ENCODE measurements around the gene ITIH1. TPM values are rescaled to one million over a fixed set of nuclear protein-coding genes. Genes with fewer than 3 reads are reported as not detected.
A peak's percentile ranks its signal among the peaks of the same experiment; 100 is the strongest.

The ITIH1 gene
- total and polyA plus RNA-seq, 11 donors: 0.04 to 0.23 (median 0.21) TPM; not detected in 8

- H3K27me3 ChIP-seq: peaks cover 0 to 2% (median 0%) of the 10 kb centered on the region in 9 donors
- no peaks in the 10 kb centered on the region for H3K9me3 ChIP-seq
- DNase-seq (peak in 2 of 5 donors; percentile 8 to 16), ATAC-seq (no peak)
- peaks cover 0 to 8% (median 0%) of the 10 kb centered on the region in 12 donors for H3K4me1 ChIP-seq
- intact Hi-C loops (cut with DNase I): no loop called here
- no peaks in the 10 kb centered on the region for H3K36me3 ChIP-seq
- no peak overlapping the region for H3K27ac ChIP-seq
- 68 to 72% (median 70%) methylated on average over 12 of the region's 12 CpGs for WGBS, 4 donors
- TF ChIP-seq CTCF (IDR thresholded peaks at IDR 0.05) (no peak), POLR2A (IDR thresholded peaks at IDR 0.05) (no peak)
- H3K4me3 ChIP-seq: no peak overlapping the region
Measured at GRCh38 chr3:52782412-52783210, 5.2 kb downstream of the ITIH1 start.

- H3K36me3 ChIP-seq: no peaks in the 10 kb centered on the region
- H3K27me3 ChIP-seq: peaks cover 0 to 2% (median 0%) of the 10 kb centered on the region in 9 donors
- TF ChIP-seq POLR2A (IDR thresholded peaks at IDR 0.05) (no peak), CTCF (IDR thresholded peaks at IDR 0.05) (peak in 1 of 12 donors; percentile 10)
- DNase-seq (no peak), ATAC-seq (no peak)
- peaks cover 0 to 8% (median 0%) of the 10 kb centered on the region in 12 donors for H3K4me1 ChIP-seq
- H3K4me3 ChIP-seq: no peak overlapping the region
- WGBS, 4 donors: 76 to 87% (median 83%) methylated on average over 3 of the region's 3 CpGs
- intact Hi-C loops (cut with DNase I): no loop called here
- H3K9me3 ChIP-seq: no peaks in the 10 kb centered on the region
- no peak overlapping the region for H3K27ac ChIP-seq
Measured at GRCh38 chr3:52783211-52783555, 5.8 kb downstream of the ITIH1 start.

GRCh38 chr3:52784021-52784621, 6.7 kb downstream of the ITIH1 start:
- intact Hi-C loops (cut with DNase I): no loop called here
- H3K4me1 ChIP-seq: peaks cover 0 to 3% (median 0%) of the 10 kb centered on the region in 12 donors
- DNase-seq: peak in 2 of 5 donors; percentile 1 to 9
- H3K9me3 ChIP-seq: no peaks in the 10 kb centered on the region
- peaks cover 0 to 2% (median 0%) of the 10 kb centered on the region in 9 donors for H3K27me3 ChIP-seq
- TF ChIP-seq POLR2A (IDR thresholded peaks at IDR 0.05): no peak
- no peak for TF ChIP-seq CTCF (IDR thresholded peaks at IDR 0.05)
- no peak overlapping the region for H3K4me3 ChIP-seq
- no peak overlapping the region for H3K27ac ChIP-seq
- no peaks in the 10 kb centered on the region for H3K36me3 ChIP-seq
- 81 to 85% (median 81%) methylated on average over 16 to 18 of the region's 18 CpGs for WGBS, 4 donors
- ATAC-seq: no peak

GRCh38 chr3:52784931-52785590, 7.7 kb downstream of the ITIH1 start:
- WGBS, 4 donors: 78 to 88% (median 85%) methylated on average over 2 to 5 of the region's 5 CpGs
- Histone ChIP-seq H3K36me3 (no peaks in the 10 kb centered on the region), H3K27me3 (peaks cover 0 to 2% (median 0%) of the 10 kb centered on the region in 9 donors), H3K27ac (no peak overlapping the region), H3K9me3 (no peaks in the 10 kb centered on the region), H3K4me1 (no peaks in the 10 kb centered on the region), H3K4me3 (no peak overlapping the region)
- intact Hi-C loops (cut with DNase I): no loop called here
- no peak for TF ChIP-seq CTCF (IDR thresholded peaks at IDR 0.05)
- TF ChIP-seq POLR2A (IDR thresholded peaks at IDR 0.05): no peak
- ATAC-seq (no peak), DNase-seq (peak in 2 of 5 donors; percentile 20 to 23)
